Liver (tissue), 9 donors: Measurements from ENCODE around the gene SCRN3. TPM values are rescaled to one million over a fixed set of nuclear protein-coding genes. Genes with fewer than 3 reads are reported as not detected.
"Not testable (repeated sequence)": the region's sequence is repeated elsewhere in the genome, so short reads cannot be mapped to it uniquely, and the experiment has no call there.

Source experiments
- DNase-seq: peaks from one replicate; pipeline ENCODE4 v3.0.0-alpha.2; 2017; ENCODE audit warnings: low spot score
- H3K27ac ChIP-seq, 2 donors: one replicate each; pipeline ENCODE4 v1.7.0; 2013; ENCODE audit warnings: inconsistent platforms in 2 of 2, low read length in 2 of 2, control low read depth in 1 of 2, low read depth in 1 of 2, mild to moderate bottlenecking in 1 of 2
- H3K27me3 ChIP-seq, 4 donors: one replicate each; pipeline versions ENCODE4 v1.6.1 to v1.7.0; 2013; ENCODE audit warnings: low read length in 3 of 4, inconsistent platforms in 1 of 4, mild to moderate bottlenecking in 1 of 4, moderate library complexity in 1 of 4; ENCODE audit not compliant: control insufficient read depth in 4 of 4, insufficient read depth in 4 of 4
- H3K36me3 ChIP-seq, 4 donors: one replicate each; pipeline versions ENCODE4 v1.6.1 to v1.7.0; 2013; ENCODE audit warnings: low read length in 3 of 4, mild to moderate bottlenecking in 3 of 4, low read depth in 1 of 4, moderate library complexity in 1 of 4; ENCODE audit not compliant: control insufficient read depth in 4 of 4, insufficient read depth in 3 of 4
- H3K4me1 ChIP-seq, 4 donors: one replicate each; pipeline versions ENCODE4 v1.6.1 to v1.7.0; 2013; ENCODE audit warnings: low read length in 3 of 4, mild to moderate bottlenecking in 3 of 4, moderate library complexity in 1 of 4; ENCODE audit not compliant: control insufficient read depth in 4 of 4, insufficient read depth in 4 of 4
- H3K4me3 ChIP-seq, 3 donors: one replicate each; pipeline versions ENCODE4 v1.6.1 to v1.7.0; 2013; ENCODE audit warnings: low read length in 3 of 3, control low read depth in 1 of 3, low read depth in 1 of 3, mild to moderate bottlenecking in 1 of 3
- H3K9ac ChIP-seq, 2 donors: one replicate each; pipeline ENCODE4 v1.7.0; 2013; ENCODE audit warnings: low read length in 2 of 2, mild to moderate bottlenecking in 2 of 2, moderate library complexity in 2 of 2, control low read depth in 1 of 2, low read depth in 1 of 2
- H3K9me3 ChIP-seq, 4 donors: one replicate each; pipeline versions ENCODE4 v1.6.1 to v1.7.0; 2013; ENCODE audit warnings: low read length in 3 of 4; ENCODE audit not compliant: control insufficient read depth in 4 of 4
- EGR1 ChIP-seq, 2 donors: IDR thresholded peaks; 2 replicates each; pipeline ENCODE4 v1.6.1; 2016 to 2018; ENCODE audit warnings: antibody characterized with exemption in 2 of 2, low read depth in 2 of 2
- FOXA1 ChIP-seq: IDR thresholded peaks from 2 replicates; pipeline ENCODE4 v1.6.1; 2016; ENCODE audit warnings: antibody characterized with exemption
- GABPA ChIP-seq, 2 donors: IDR thresholded peaks in 1 of 2; conservative IDR thresholded peaks in 1 of 2; 2 replicates each; pipeline ENCODE4 v1.6.1; 2016; ENCODE audit warnings: antibody characterized with exemption in 2 of 2, mild to moderate bottlenecking in 1 of 2, moderate library complexity in 1 of 2
- HNF4A ChIP-seq, 2 donors: conservative IDR thresholded peaks; 2 replicates each; pipeline ENCODE4 v1.6.1; 2016; ENCODE audit warnings: antibody characterized with exemption in 2 of 2, mild to moderate bottlenecking in 2 of 2
- HNF4G ChIP-seq: IDR thresholded peaks from 2 replicates; pipeline ENCODE4 v1.6.1; 2016; ENCODE audit warnings: antibody characterized with exemption
- NR2F2 ChIP-seq: IDR thresholded peaks from 2 replicates; pipeline ENCODE4 v1.6.1; 2016; ENCODE audit warnings: antibody characterized with exemption
- RAD21 ChIP-seq, 2 donors: IDR thresholded peaks; 2 replicates each; pipeline ENCODE4 v1.6.1; 2016; ENCODE audit warnings: antibody characterized with exemption in 2 of 2, mild to moderate bottlenecking in 2 of 2
- SP1 ChIP-seq: IDR thresholded peaks from 2 replicates; pipeline ENCODE4 v1.6.1; 2018; ENCODE audit warnings: antibody characterized with exemption, mild to moderate bottlenecking
- WGBS: extraction: QIAGEN DNeasy Blood & Tissue Kit; methylation state at CpG from one replicate; pipeline ENCODE4 v1.1.7; 2013; 5-methylcytosine and 5-hydroxymethylcytosine counted together
- polyA plus RNA-seq, 2 donors: library from polyadenylated mRNA; stranded (reverse) in 1 of 2; unstranded in 1 of 2; fragments of 200-250 nt in 1 of 2; fragments of >200 nt in 1 of 2; fragmentation: Nextera tagmentation in 1 of 2; extraction: Ambion mirVana in 1 of 2; gene quantifications; one replicate each; pipeline versions ENCODE4 v1.2.1 to v1.2.3, GENCODE V29; 2013 to 2015
- total RNA-seq, 2 donors: library from RNA; depleted of rRNA; stranded (reverse); fragments of >200 nt; gene quantifications; one replicate each; pipeline ENCODE4 v1.2.3, GENCODE V29; 2014
- TF ChIP-seq, protein P1 (sequence below): IDR thresholded peaks from 2 replicates; pipeline ENCODE4 v1.6.1; 2016; ENCODE audit warnings: antibody characterized with exemption
- TF ChIP-seq, protein P2 (sequence below): fragments of 150-350 bp; IDR thresholded peaks from 2 replicates; pipeline ENCODE4 v1.5.1; 2017; ENCODE audit warnings: improper control_type of control experiment, low read depth, low read length; ENCODE audit not compliant: missing input control
- TF ChIP-seq, protein P3 (sequence below): IDR thresholded peaks from 2 replicates; pipeline ENCODE4 v1.6.1; 2016; ENCODE audit warnings: antibody characterized with exemption, mild to moderate bottlenecking
- TF ChIP-seq, protein P4 (sequence below): IDR thresholded peaks from 2 replicates; pipeline ENCODE4 v1.6.1; 2016; ENCODE audit warnings: antibody characterized with exemption
- donor health status: healthy.
- donor health status: healthy.
- donor health status: healthy.
- donor health status: healthy.
- donor health status: healthy.

The SCRN3 gene
- total and polyA plus RNA-seq, 4 donors: 10.0 to 23.1 (median 13.2) TPM

DNA sequence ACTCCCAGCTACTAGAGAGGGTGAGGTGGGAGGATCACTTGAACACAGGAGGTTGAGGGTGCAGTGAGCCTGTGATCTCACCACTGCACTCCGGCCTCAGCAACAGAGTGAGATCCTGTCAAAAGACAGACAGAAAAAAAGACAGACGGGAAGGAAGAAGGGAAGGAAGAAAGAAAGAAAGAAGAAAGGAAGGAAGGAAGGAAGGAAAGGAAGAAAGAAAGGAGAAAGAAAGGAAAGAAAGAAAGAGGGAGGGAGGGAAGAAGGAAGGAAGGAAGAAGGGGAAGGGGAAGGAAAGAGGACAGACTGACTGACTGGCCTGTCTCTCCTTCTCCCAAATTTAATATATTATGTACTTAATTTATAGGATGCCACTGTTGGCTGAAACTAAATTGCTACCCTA, 39.2 kb upstream of the SCRN3 start:
- no peaks in the 10 kb centered on the region for H3K4me1 ChIP-seq
- H3K27ac ChIP-seq: no peak overlapping the region
- 98% methylated on average over 2 of the region's 2 CpGs for WGBS
- TF ChIP-seq NR2F2 (no peak), FOXA1 (no peak), GABPA (IDR thresholded peaks at IDR 0.05 in 1 of 2, conservative IDR thresholded peaks at IDR 0.05 in 1 of 2) (no peak), HNF4G (no peak), SP1 (no peak), RAD21 (IDR thresholded peaks at IDR 0.05) (no peak), EGR1 (IDR thresholded peaks at IDR 0.05; ENCODE audit: low read depth in 2 of 2) (no peak)
- TF ChIP-seq, protein P1, sequence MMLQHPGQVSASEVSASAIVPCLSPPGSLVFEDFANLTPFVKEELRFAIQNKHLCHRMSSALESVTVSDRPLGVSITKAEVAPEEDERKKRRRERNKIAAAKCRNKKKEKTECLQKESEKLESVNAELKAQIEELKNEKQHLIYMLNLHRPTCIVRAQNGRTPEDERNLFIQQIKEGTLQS: no peak
- TF ChIP-seq, protein P2, sequence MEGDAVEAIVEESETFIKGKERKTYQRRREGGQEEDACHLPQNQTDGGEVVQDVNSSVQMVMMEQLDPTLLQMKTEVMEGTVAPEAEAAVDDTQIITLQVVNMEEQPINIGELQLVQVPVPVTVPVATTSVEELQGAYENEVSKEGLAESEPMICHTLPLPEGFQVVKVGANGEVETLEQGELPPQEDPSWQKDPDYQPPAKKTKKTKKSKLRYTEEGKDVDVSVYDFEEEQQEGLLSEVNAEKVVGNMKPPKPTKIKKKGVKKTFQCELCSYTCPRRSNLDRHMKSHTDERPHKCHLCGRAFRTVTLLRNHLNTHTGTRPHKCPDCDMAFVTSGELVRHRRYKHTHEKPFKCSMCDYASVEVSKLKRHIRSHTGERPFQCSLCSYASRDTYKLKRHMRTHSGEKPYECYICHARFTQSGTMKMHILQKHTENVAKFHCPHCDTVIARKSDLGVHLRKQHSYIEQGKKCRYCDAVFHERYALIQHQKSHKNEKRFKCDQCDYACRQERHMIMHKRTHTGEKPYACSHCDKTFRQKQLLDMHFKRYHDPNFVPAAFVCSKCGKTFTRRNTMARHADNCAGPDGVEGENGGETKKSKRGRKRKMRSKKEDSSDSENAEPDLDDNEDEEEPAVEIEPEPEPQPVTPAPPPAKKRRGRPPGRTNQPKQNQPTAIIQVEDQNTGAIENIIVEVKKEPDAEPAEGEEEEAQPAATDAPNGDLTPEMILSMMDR: no peak
- TF ChIP-seq, protein P3, sequence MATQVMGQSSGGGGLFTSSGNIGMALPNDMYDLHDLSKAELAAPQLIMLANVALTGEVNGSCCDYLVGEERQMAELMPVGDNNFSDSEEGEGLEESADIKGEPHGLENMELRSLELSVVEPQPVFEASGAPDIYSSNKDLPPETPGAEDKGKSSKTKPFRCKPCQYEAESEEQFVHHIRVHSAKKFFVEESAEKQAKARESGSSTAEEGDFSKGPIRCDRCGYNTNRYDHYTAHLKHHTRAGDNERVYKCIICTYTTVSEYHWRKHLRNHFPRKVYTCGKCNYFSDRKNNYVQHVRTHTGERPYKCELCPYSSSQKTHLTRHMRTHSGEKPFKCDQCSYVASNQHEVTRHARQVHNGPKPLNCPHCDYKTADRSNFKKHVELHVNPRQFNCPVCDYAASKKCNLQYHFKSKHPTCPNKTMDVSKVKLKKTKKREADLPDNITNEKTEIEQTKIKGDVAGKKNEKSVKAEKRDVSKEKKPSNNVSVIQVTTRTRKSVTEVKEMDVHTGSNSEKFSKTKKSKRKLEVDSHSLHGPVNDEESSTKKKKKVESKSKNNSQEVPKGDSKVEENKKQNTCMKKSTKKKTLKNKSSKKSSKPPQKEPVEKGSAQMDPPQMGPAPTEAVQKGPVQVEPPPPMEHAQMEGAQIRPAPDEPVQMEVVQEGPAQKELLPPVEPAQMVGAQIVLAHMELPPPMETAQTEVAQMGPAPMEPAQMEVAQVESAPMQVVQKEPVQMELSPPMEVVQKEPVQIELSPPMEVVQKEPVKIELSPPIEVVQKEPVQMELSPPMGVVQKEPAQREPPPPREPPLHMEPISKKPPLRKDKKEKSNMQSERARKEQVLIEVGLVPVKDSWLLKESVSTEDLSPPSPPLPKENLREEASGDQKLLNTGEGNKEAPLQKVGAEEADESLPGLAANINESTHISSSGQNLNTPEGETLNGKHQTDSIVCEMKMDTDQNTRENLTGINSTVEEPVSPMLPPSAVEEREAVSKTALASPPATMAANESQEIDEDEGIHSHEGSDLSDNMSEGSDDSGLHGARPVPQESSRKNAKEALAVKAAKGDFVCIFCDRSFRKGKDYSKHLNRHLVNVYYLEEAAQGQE: no peak
- TF ChIP-seq, protein P4, sequence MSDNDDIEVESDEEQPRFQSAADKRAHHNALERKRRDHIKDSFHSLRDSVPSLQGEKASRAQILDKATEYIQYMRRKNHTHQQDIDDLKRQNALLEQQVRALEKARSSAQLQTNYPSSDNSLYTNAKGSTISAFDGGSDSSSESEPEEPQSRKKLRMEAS: no peak
- H3K9ac ChIP-seq: no peak overlapping the region
- no peak for DNase-seq
- no peaks in the 10 kb centered on the region for H3K9me3 ChIP-seq
- no peaks in the 10 kb centered on the region for H3K27me3 ChIP-seq
- H3K4me3 ChIP-seq: no peak overlapping the region
- H3K36me3 ChIP-seq: peaks cover 0 to 11% (median 2%) of the 10 kb centered on the region in 4 donors

DNA sequence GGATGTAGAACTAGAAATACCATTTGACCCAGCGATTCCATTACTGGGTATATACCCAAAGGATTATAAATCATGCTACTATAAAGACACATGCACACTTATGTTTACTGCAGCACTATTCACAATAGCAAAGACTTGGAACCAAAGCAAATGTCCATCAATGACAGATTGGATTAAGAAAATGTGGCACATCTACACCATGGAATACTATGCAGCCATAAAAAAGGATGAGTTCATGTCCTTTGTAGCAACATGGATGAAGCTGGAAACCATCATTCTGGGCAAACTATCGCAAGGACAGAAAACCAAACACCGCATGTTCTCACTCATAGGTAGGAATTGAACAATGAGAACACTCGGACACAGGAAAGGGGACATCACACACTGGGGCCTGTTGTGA, 35.9 kb upstream of the SCRN3 start:
- not testable (repeated sequence) for H3K9ac ChIP-seq, H3K4me1 ChIP-seq, DNase-seq, H3K27me3 ChIP-seq, H3K9me3 ChIP-seq, H3K4me3 ChIP-seq, H3K27ac ChIP-seq
- H3K36me3 ChIP-seq: peaks cover 0 to 14% (median 5%) of the 10 kb centered on the region in 4 donors
- 94% methylated on average over 4 of the region's 4 CpGs for WGBS

DNA sequence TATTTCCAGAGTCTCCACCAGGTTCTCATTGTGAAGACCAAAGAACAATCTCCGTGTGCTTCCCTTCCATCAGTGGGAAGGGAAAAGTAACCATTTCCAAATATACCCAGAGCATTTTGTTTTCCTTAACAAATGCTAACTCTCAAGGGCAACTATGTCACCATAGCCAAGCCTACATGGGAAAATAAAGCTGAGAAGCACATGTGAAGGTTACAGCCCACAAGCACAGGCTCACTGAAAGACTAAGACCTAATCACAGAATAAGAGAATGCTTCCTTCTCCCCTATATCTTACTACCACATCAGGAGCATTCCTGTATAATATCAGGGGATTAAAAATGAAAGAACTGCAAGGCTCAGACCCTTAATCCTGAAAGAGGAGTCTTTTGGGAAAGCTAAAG, 32.6 kb upstream of the SCRN3 start:
- Histone ChIP-seq H3K27ac (no peak overlapping the region), H3K27me3 (no peaks in the 10 kb centered on the region), H3K9me3 (no peaks in the 10 kb centered on the region), H3K36me3 (peaks cover 2 to 21% (median 8%) of the 10 kb centered on the region in 4 donors), H3K4me3 (no peak overlapping the region), H3K9ac (no peak overlapping the region), H3K4me1 (no peaks in the 10 kb centered on the region)
- no peak for DNase-seq
- TF ChIP-seq RAD21 (IDR thresholded peaks at IDR 0.05): no peak
- TF ChIP-seq NR2F2: no peak
- no peak for TF ChIP-seq EGR1 (IDR thresholded peaks at IDR 0.05; ENCODE audit: low read depth in 2 of 2)
- no peak for TF ChIP-seq FOXA1
- no peak for TF ChIP-seq HNF4G
- no peak for TF ChIP-seq HNF4A (conservative IDR thresholded peaks at IDR 0.05)
- TF ChIP-seq, protein P1: no peak
- 98% methylated on average over 1 of the region's 1 CpG for WGBS
